PFSK-1 (cell line): ENCODE data around the gene ERG28.

Experiments used
- POLR2AphosphoS5 ChIP-seq: IDR thresholded peaks from 2 replicates; pipeline ENCODE4 v1.6.1; 2012; ENCODE audit warnings: low read depth, mild to moderate bottlenecking, control low read depth, low read length, moderate library complexity
- TF ChIP-seq, protein P1 (sequence below), 2 experiments: IDR thresholded peaks; 2 replicates each; pipeline versions ENCODE4 v1.6.1 to v1.8.0; 2011 to 2012; ENCODE audit warnings: low read depth in 2 of 2, low read length in 2 of 2, control low read depth in 1 of 2, inconsistent platforms in 1 of 2, mild to moderate bottlenecking in 1 of 2, moderate library complexity in 1 of 2; ENCODE audit not compliant: insufficient read depth in 1 of 2

- TF ChIP-seq POLR2AphosphoS5, result no peak
- TF ChIP-seq, protein P1, sequence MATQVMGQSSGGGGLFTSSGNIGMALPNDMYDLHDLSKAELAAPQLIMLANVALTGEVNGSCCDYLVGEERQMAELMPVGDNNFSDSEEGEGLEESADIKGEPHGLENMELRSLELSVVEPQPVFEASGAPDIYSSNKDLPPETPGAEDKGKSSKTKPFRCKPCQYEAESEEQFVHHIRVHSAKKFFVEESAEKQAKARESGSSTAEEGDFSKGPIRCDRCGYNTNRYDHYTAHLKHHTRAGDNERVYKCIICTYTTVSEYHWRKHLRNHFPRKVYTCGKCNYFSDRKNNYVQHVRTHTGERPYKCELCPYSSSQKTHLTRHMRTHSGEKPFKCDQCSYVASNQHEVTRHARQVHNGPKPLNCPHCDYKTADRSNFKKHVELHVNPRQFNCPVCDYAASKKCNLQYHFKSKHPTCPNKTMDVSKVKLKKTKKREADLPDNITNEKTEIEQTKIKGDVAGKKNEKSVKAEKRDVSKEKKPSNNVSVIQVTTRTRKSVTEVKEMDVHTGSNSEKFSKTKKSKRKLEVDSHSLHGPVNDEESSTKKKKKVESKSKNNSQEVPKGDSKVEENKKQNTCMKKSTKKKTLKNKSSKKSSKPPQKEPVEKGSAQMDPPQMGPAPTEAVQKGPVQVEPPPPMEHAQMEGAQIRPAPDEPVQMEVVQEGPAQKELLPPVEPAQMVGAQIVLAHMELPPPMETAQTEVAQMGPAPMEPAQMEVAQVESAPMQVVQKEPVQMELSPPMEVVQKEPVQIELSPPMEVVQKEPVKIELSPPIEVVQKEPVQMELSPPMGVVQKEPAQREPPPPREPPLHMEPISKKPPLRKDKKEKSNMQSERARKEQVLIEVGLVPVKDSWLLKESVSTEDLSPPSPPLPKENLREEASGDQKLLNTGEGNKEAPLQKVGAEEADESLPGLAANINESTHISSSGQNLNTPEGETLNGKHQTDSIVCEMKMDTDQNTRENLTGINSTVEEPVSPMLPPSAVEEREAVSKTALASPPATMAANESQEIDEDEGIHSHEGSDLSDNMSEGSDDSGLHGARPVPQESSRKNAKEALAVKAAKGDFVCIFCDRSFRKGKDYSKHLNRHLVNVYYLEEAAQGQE (IDR thresholded peaks at IDR 0.05; ENCODE audit: insufficient read depth in 1 of 2, low read depth in 2 of 2, low read length in 2 of 2), result no peak
Measured at GRCh38 chr14:75647640-75648039, 13.0 kb downstream of the ERG28 start.
